IPS-18a (cell line): ENCODE data around the gene GOLGB1.
"Not testable (repeated sequence)": the region's sequence is repeated elsewhere in the genome, so short reads cannot be mapped to it uniquely, and the experiment has no call there.

ENCODE experiments used
- H3K27ac ChIP-seq: one replicate; pipeline ENCODE4 v1.5.1; 2013; ENCODE audit warnings: low read length
- H3K27me3 ChIP-seq: one replicate; pipeline ENCODE4 v1.6.1; 2013; ENCODE audit warnings: mild to moderate bottlenecking, low read length; ENCODE audit not compliant: control insufficient read depth, insufficient read depth
- H3K36me3 ChIP-seq: one replicate; pipeline ENCODE4 v1.6.1; 2013; ENCODE audit warnings: low read depth, low read length; ENCODE audit not compliant: control insufficient read depth
- H3K4me1 ChIP-seq: one replicate; pipeline ENCODE4 v1.6.1; 2013; ENCODE audit warnings: low read depth, low read length; ENCODE audit not compliant: control insufficient read depth
- H3K4me3 ChIP-seq: one replicate; pipeline ENCODE4 v1.5.1; 2013; ENCODE audit warnings: low read length
- H3K9ac ChIP-seq: one replicate; pipeline ENCODE4 v1.6.1; 2013; ENCODE audit warnings: mild to moderate bottlenecking, low read length, moderate library complexity
- H3K9me3 ChIP-seq: one replicate; pipeline ENCODE4 v1.6.1; 2013; ENCODE audit warnings: low read depth, low read length; ENCODE audit not compliant: control insufficient read depth

Gene GOLGB1

DNA sequence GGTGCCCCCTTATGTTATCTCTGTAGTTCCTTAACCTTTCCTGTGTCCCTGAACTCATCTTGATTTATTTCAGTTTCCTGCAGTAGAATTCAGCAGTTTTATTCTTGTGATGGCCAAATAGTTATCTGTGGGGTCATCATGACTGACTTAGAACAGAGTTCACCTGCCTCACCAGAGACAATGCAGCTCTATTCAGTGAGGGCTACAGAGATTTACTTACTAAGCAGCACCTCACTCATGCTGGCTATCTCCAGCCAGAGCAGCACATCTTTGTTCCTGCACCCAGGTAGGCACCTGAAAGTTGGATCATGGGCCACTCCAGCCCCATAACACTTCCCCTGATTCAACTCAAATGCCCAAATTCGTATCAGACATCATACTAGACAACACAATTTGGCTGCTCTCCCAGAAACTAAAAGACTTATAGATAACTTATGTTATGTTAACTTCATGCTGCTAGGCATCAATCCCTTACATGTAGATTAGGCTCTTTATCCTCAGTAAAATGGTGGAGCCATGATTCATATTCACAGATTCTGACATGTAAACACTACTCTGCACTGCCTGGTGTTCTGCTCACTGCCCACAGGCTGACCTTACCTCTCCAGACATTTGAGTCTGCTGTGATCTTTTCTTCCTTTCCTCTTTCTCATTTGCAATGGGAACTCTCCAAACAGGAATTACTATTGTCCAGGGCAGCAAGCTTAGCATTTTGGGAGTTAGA, 9.3 kb upstream of the GOLGB1 start:
- no peaks in the 10 kb centered on the region for H3K27me3 ChIP-seq
- no peak overlapping the region for H3K27ac ChIP-seq

DNA sequence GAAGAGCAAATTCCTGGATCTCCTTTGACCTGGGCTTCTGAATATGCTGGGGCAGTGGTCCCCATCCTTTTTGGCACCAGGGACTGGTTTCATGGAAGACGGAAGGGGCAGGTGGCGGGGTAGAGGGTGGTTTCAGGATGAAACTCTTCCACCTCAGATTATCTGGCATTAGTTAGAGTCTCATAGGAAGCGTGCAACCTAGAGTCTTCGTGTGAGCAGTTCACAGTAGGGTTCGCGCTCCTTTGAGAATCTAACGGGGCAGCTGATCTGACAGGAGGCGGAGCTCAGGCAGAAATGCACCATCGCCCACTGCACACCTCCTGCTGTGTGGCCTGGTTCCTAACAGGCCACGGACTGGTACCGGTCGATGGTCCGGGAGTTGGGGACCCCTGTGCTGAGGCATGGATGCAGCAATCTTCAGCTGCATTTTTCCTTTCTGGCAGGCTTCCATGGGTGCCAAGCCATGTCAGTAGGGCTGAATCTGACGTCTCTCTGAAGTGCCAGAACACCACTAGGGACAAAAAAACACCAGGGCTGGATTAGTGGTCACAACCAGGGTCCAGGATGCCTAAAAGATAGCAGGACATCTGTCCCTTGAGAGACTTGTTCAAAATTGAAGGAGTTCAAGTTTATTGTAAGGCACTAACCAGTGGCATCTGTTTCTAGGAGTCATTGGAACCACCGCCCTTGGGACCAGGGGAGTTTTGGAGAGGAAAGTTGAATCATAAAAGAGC, 8.4 kb upstream of the GOLGB1 start:
- Histone ChIP-seq H3K36me3 (no peaks in the 10 kb centered on the region), H3K4me3 (no peak overlapping the region), H3K4me1 (no peaks in the 10 kb centered on the region), H3K9me3 (no peaks in the 10 kb centered on the region), H3K9ac (no peak overlapping the region), H3K27me3 (no peaks in the 10 kb centered on the region), H3K27ac (no peak overlapping the region)

More for the DNA sequence above, 9.3 kb upstream of the GOLGB1 start:
- no peaks in the 10 kb centered on the region for H3K9me3 ChIP-seq
- H3K9ac ChIP-seq, result no peak overlapping the region
- H3K36me3 ChIP-seq, result no peaks in the 10 kb centered on the region
- H3K4me1 ChIP-seq, result no peaks in the 10 kb centered on the region
- no peak overlapping the region for H3K4me3 ChIP-seq

- no peaks in the 10 kb centered on the region for H3K4me1 ChIP-seq
- H3K27ac ChIP-seq, result no peak overlapping the region
- H3K9me3 ChIP-seq, result no peaks in the 10 kb centered on the region
- H3K27me3 ChIP-seq, result no peaks in the 10 kb centered on the region
- no peak overlapping the region for H3K9ac ChIP-seq
- no peaks in the 10 kb centered on the region for H3K36me3 ChIP-seq
- no peak overlapping the region for H3K4me3 ChIP-seq
Observed at GRCh38 chr3:121757087-121757811, 7.7 kb upstream of the GOLGB1 start.

GRCh38 chr3:121752772-121753171, 3.2 kb upstream of the GOLGB1 start:
- Histone ChIP-seq H3K9me3 (no peaks in the 10 kb centered on the region), H3K27ac (no peak overlapping the region), H3K9ac (no peak overlapping the region), H3K27me3 (no peaks in the 10 kb centered on the region), H3K4me1 (peaks cover 3% of the 10 kb centered on the region), H3K4me3 (no peak overlapping the region), H3K36me3 (no peaks in the 10 kb centered on the region)

- Histone ChIP-seq H3K27ac (no peak overlapping the region), H3K4me1 (peaks cover 3% of the 10 kb centered on the region), H3K9me3 (no peaks in the 10 kb centered on the region), H3K36me3 (no peaks in the 10 kb centered on the region), H3K9ac (no peak overlapping the region), H3K4me3 (no peak overlapping the region), H3K27me3 (no peaks in the 10 kb centered on the region)
Observed at GRCh38 chr3:121752261-121752660, 2.7 kb upstream of the GOLGB1 start.

GRCh38 chr3:121750087-121750415, 510 bp upstream of the GOLGB1 start:
- no peaks in the 10 kb centered on the region for H3K27me3 ChIP-seq
- H3K27ac ChIP-seq, result peak overlapping the region; percentile 45
- H3K4me1 ChIP-seq, result peaks cover 3% of the 10 kb centered on the region
- H3K9ac ChIP-seq, result peak overlapping the region; percentile 74
- no peaks in the 10 kb centered on the region for H3K9me3 ChIP-seq
- H3K4me3 ChIP-seq, result peak overlapping the region; percentile 84
- H3K36me3 ChIP-seq, result no peaks in the 10 kb centered on the region

DNA sequence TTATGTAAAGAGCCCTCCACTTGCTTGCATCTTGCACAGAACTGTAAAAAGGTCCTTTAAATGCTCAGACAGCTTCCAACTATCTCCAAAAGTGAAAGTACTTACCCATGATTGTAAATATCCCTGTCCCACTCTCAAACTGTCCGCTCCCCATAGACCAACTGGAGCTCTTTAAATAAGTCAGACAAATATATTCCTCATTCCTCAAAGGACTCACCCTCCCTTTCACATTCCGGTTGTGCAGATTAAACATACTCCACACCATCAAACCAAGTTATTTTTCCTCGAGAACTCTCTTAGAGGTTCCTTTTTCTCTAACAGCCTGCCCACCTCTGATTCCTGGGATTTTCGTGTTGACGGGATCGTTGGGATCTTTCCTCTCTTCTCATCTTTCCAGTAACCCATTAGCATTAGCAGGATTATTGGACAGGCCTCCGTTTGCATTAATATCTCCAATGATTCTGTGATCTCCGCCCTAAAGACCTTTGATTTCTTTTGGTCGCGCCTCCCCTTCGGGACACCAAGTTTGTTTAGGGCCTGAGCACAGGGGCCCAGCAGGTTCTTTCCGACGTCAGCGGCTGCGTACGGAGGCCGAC, 763 bp downstream of the GOLGB1 start:
- Histone ChIP-seq H3K36me3 (no peaks in the 10 kb centered on the region), H3K27ac (peak overlapping the region; percentile 67), H3K27me3 (no peaks in the 10 kb centered on the region), H3K9ac (peak overlapping the region; percentile 89), H3K9me3 (no peaks in the 10 kb centered on the region), H3K4me1 (peaks cover 3% of the 10 kb centered on the region), H3K4me3 (peak overlapping the region; percentile 84)

DNA sequence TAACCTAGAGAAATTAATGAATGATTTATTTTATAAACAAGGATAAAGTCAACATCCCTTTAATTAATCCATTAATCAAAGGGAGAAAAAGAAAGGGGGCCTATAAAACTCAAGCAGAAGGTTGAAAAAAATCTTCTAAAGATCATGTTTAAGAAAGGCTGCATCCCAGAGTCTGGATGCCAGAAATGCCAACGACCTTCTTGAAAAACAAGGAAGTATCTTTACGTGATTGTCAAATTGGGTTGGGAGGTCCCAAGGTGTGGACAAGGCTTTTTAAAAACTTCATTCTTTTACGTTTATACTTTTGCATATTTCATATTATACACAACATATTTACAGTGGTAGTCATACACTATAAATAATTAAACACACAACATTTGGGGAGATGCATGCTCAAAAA, 1.6 kb downstream of the GOLGB1 start:
- H3K9me3 ChIP-seq, result no peaks in the 10 kb centered on the region
- H3K4me1 ChIP-seq, result peaks cover 3% of the 10 kb centered on the region
- no peaks in the 10 kb centered on the region for H3K36me3 ChIP-seq
- peak overlapping the region; percentile 84 for H3K4me3 ChIP-seq
- no peak overlapping the region for H3K27ac ChIP-seq
- no peak overlapping the region for H3K9ac ChIP-seq
- no peaks in the 10 kb centered on the region for H3K27me3 ChIP-seq

- H3K27me3 ChIP-seq, H3K4me1 ChIP-seq, H3K27ac ChIP-seq, H3K9me3 ChIP-seq, H3K4me3 ChIP-seq, H3K9ac ChIP-seq, H3K36me3 ChIP-seq: not testable (repeated sequence)
Observed at GRCh38 chr3:121743106-121743505, 6.4 kb downstream of the GOLGB1 start.

- Histone ChIP-seq H3K27me3 (no peaks in the 10 kb centered on the region), H3K9me3 (no peaks in the 10 kb centered on the region), H3K9ac (no peak overlapping the region), H3K36me3 (no peaks in the 10 kb centered on the region), H3K4me1 (no peaks in the 10 kb centered on the region), H3K27ac (no peak overlapping the region), H3K4me3 (no peak overlapping the region)
Observed at GRCh38 chr3:121740896-121741295, 8.6 kb downstream of the GOLGB1 start.

DNA sequence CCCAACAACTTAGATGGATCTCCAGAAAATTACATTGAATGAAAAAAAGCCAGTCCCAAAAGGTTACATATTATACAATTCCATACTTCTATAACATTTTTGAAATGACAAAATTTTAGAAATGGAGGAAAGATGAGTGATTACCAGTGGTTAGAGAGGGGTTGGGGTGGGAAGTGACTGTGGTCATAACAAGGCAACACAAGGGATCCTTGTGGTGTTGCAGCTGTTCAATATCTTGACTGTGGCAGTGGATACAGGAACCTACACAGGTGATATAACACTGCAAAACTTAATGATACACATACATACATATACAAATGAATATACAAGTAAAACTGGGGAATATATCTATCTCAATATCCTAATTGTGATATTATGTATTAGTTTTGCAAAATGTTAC, 9.6 kb downstream of the GOLGB1 start:
- Histone ChIP-seq H3K27me3 (no peaks in the 10 kb centered on the region), H3K9me3 (no peaks in the 10 kb centered on the region), H3K36me3 (no peaks in the 10 kb centered on the region), H3K4me1 (no peaks in the 10 kb centered on the region), H3K27ac (no peak overlapping the region), H3K9ac (no peak overlapping the region), H3K4me3 (no peak overlapping the region)
